ENCODE measurements around the gene KREMEN1.

DNA sequence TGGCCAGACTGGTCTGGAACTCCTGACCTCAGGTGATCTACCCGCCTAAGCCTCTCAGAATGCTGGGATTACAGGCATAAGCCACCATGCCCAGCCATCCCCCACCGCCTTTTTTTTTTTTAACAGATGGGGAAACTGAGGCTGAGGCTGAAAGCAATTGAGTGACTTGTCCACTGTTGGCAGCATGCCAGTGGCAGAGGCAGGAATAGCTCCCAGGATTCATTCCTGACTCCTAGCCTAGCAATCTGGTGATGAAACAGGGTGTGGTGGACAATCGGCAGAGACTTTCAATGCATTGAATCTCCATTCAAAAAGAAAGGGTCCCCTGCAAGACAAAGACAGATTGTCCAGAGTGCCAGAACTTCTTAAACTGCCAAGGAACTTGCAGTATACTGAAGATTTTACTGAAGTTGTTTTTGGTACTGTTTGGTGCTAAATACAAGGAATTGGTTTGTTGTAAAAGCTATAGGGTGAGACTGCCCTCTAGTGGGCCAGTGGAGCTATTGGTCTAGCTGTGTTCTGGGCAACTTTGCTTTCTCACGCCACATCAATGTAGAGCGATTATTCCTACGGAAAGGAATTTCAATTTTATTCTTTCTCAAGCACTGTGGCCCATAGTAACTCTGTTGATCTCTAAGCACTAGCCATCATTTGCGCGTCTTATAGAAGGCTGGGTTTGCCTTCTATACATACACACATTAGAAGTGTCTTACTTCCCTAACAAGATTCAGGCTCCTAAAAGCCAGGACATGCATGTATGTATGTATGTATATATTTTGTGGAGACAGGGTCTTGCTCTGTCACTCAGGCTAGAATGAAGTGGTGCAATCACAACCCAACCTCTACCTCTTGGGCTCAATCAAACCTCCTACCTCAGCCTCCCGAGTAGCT lies 32.2 kb upstream of the KREMEN1 start:
- TF ChIP-seq, protein P1, sequence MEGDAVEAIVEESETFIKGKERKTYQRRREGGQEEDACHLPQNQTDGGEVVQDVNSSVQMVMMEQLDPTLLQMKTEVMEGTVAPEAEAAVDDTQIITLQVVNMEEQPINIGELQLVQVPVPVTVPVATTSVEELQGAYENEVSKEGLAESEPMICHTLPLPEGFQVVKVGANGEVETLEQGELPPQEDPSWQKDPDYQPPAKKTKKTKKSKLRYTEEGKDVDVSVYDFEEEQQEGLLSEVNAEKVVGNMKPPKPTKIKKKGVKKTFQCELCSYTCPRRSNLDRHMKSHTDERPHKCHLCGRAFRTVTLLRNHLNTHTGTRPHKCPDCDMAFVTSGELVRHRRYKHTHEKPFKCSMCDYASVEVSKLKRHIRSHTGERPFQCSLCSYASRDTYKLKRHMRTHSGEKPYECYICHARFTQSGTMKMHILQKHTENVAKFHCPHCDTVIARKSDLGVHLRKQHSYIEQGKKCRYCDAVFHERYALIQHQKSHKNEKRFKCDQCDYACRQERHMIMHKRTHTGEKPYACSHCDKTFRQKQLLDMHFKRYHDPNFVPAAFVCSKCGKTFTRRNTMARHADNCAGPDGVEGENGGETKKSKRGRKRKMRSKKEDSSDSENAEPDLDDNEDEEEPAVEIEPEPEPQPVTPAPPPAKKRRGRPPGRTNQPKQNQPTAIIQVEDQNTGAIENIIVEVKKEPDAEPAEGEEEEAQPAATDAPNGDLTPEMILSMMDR (conservative IDR thresholded peaks at IDR 0.05 in 1 of 2, IDR thresholded peaks at IDR 0.05 in 1 of 2; ENCODE audit: extremely low read depth in 1 of 2, insufficient read depth in 1 of 2, low read depth in 1 of 2, low read length in 2 of 2) = peak; percentile 98 to 99
- no peak for TF ChIP-seq EZH2 (IDR thresholded peaks at IDR 0.05; ENCODE audit: borderline replicate concordance, low read length)

Measured in mammary epithelial cell (primary cell).